ENCODE results near the gene OSBPL2.

Gene OSBPL2

DNA sequence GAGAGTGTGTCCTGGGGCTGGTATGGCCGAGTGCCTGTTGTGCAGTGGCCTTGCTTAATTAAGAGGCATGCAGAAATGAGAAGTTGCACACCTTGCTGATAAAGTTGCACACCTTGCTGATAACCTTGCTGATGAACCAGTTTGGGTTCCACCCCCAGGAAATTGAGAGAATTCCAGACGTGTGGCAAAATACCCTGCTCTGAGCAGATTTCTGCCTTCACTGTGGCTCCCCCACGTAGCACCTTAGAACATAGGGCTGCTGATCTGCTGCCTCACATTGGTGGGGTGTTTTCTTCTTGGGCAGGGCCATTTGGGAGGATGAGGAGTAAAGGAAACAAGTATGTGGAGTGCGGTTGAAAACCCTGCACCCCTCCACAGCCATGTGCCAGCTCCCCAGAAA lies 42.0 kb downstream of the OSBPL2 start:
- Histone ChIP-seq H3K9me3 (ENCODE audit: severe bottlenecking) (no peaks in the 10 kb centered on the region), H3K27me3 (ENCODE audit: insufficient read depth, low read depth, severe bottlenecking) (no peaks in the 10 kb centered on the region), H3K27ac (no peak overlapping the region), H3K4me3 (ENCODE audit: low read depth, low read length) (no peak overlapping the region), H3K36me3 (peaks cover 49% of the 10 kb centered on the region)
- no peak for DNase-seq
- TF ChIP-seq, protein P1, sequence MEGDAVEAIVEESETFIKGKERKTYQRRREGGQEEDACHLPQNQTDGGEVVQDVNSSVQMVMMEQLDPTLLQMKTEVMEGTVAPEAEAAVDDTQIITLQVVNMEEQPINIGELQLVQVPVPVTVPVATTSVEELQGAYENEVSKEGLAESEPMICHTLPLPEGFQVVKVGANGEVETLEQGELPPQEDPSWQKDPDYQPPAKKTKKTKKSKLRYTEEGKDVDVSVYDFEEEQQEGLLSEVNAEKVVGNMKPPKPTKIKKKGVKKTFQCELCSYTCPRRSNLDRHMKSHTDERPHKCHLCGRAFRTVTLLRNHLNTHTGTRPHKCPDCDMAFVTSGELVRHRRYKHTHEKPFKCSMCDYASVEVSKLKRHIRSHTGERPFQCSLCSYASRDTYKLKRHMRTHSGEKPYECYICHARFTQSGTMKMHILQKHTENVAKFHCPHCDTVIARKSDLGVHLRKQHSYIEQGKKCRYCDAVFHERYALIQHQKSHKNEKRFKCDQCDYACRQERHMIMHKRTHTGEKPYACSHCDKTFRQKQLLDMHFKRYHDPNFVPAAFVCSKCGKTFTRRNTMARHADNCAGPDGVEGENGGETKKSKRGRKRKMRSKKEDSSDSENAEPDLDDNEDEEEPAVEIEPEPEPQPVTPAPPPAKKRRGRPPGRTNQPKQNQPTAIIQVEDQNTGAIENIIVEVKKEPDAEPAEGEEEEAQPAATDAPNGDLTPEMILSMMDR (IDR thresholded peaks at IDR 0.05; ENCODE audit: low read depth, low read length), result no peak

GRCh38 chr20:62281161-62281933 lies 43.0 kb downstream of the OSBPL2 start:
- no peak for DNase-seq
- H3K36me3 ChIP-seq, result peaks cover 52% of the 10 kb centered on the region

GRCh38 chr20:62282103-62282502 lies 43.8 kb downstream of the OSBPL2 start:
- no peak for DNase-seq
- Histone ChIP-seq H3K27me3 (ENCODE audit: insufficient read depth, low read depth, severe bottlenecking) (no peaks in the 10 kb centered on the region), H3K9me3 (ENCODE audit: severe bottlenecking) (no peaks in the 10 kb centered on the region), H3K27ac (no peak overlapping the region), H3K4me3 (ENCODE audit: low read depth, low read length) (no peak overlapping the region), H3K36me3 (peaks cover 52% of the 10 kb centered on the region)
- TF ChIP-seq, protein P1 (IDR thresholded peaks at IDR 0.05; ENCODE audit: low read depth, low read length), result no peak

More at GRCh38 chr20:62281161-62281933, 43.0 kb downstream of the OSBPL2 start:
- Histone ChIP-seq H3K9me3 (ENCODE audit: severe bottlenecking) (no peaks in the 10 kb centered on the region), H3K27ac (no peak overlapping the region), H3K27me3 (ENCODE audit: insufficient read depth, low read depth, severe bottlenecking) (no peaks in the 10 kb centered on the region), H3K4me3 (ENCODE audit: low read depth, low read length) (no peak overlapping the region)
- TF ChIP-seq, protein P1 (IDR thresholded peaks at IDR 0.05; ENCODE audit: low read depth, low read length), result no peak

GRCh38 chr20:62282877-62283503 lies 44.7 kb downstream of the OSBPL2 start:
- Histone ChIP-seq H3K36me3 (peaks cover 52% of the 10 kb centered on the region), H3K27me3 (ENCODE audit: insufficient read depth, low read depth, severe bottlenecking) (no peaks in the 10 kb centered on the region), H3K27ac (no peak overlapping the region), H3K4me3 (ENCODE audit: low read depth, low read length) (no peak overlapping the region), H3K9me3 (ENCODE audit: severe bottlenecking) (no peaks in the 10 kb centered on the region)
- no peak for DNase-seq
- TF ChIP-seq, protein P1 (IDR thresholded peaks at IDR 0.05; ENCODE audit: low read depth, low read length), result no peak

DNA sequence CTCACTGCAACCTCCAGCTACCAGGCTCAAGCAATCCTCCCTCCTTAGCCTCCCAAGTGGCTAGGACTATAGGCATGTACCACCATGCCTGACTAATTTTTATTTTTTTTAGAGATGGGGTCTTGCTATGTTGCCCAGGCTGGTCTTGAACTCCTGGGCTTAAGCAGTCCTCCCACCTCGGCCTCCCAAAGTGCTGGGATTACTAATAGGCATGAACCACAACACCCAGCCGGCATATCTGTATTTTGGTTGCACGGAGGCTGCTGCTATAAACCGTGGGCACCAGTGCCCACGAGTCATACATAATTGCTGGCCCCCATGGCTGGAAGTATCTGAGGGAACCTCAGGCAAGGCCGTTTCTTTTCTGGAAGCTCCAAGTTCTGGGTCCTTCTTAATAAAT lies 46.1 kb downstream of the OSBPL2 start:
- Histone ChIP-seq H3K9me3 (ENCODE audit: severe bottlenecking) (no peaks in the 10 kb centered on the region), H3K36me3 (peaks cover 51% of the 10 kb centered on the region), H3K4me3 (ENCODE audit: low read depth, low read length) (no peak overlapping the region), H3K27ac (no peak overlapping the region), H3K27me3 (ENCODE audit: insufficient read depth, low read depth, severe bottlenecking) (no peaks in the 10 kb centered on the region)
- no peak for DNase-seq
- TF ChIP-seq, protein P1 (IDR thresholded peaks at IDR 0.05; ENCODE audit: low read depth, low read length), result no peak

Measured in WERI-Rb-1 (cell line).